Activated CD4-positive, alpha-beta T cell treated with anti-CD3 and anti-CD28 coated beads for 36 hours (primary cell): ENCODE data around the gene CEP162. TPM values are rescaled to one million over a fixed set of nuclear protein-coding genes. Genes with fewer than 3 reads are reported as not detected.
"Not testable (repeated sequence)": the region's sequence is repeated elsewhere in the genome, so short reads cannot be mapped to it uniquely, and the experiment has no call there.

Experiments used
- ATAC-seq: fragments of 200-7000 bp; cut with Tn5 transposase; one replicate; pipeline ENCODE4 v1.10.0; 2021; ENCODE audit warnings: mild to moderate bottlenecking, moderate library complexity
- CTCF ChIA-PET: fragments of 350-600 bp; sonication (Branson Sonifier 250); formaldehyde crosslinking; loops from one replicate; lab custom pipeline; 2021; ENCODE audit warnings: antibody characterized with exemption; lab: Charles Lee
- POLR2A ChIA-PET: fragments of 350-600 bp; sonication (Branson Sonifier 250); formaldehyde crosslinking; loops from one replicate; lab custom pipeline; 2021; ENCODE audit warnings: antibody characterized with exemption, inconsistent platforms; lab: Charles Lee
- DNase-seq: peaks from one replicate; pipeline ENCODE4 v3.0.0-alpha.2; 2020
- H3K27ac Mint-ChIP-seq: one replicate; pipeline ENCODE4 v1.8.0; 2021; ENCODE audit warnings: mixed read lengths
- H3K27me3 Mint-ChIP-seq: one replicate; pipeline ENCODE4 v1.8.0; 2021; ENCODE audit warnings: mixed read lengths
- H3K36me3 Mint-ChIP-seq: one replicate; pipeline ENCODE4 v1.8.0; 2021; ENCODE audit warnings: low read depth, mixed read lengths
- H3K4me1 Mint-ChIP-seq: one replicate; pipeline ENCODE4 v1.8.0; 2021; ENCODE audit warnings: mixed read lengths
- H3K4me3 Mint-ChIP-seq: one replicate; pipeline ENCODE4 v1.8.0; 2021; ENCODE audit warnings: mild to moderate bottlenecking, moderate library complexity, mixed read lengths
- H3K9me3 Mint-ChIP-seq: one replicate; pipeline ENCODE4 v1.8.0; 2021; ENCODE audit warnings: low read depth, mixed read lengths
- intact Hi-C, 2 experiments: fragments of 100-400 bp; cut with DNase I in 1 of 2; cut with micrococcal nuclease in 1 of 2; formaldehyde crosslinking; loops; one replicate each; pipeline versions ENCODE4 v1.14.2 to v1.15.1; 2022 to 2024; cut with DNase I, micrococcal nuclease
- total RNA-seq, 2 experiments: library from RNA; stranded (reverse); gene quantifications; one replicate each; pipeline ENCODE4 v1.2.3, GENCODE V29; 2021

Gene CEP162
- total RNA-seq, 2 experiments from 2014 or later: 7.2 to 7.3 TPM

- H3K4me1 Mint-ChIP-seq, CTCF ChIA-PET, H3K36me3 Mint-ChIP-seq, H3K9me3 Mint-ChIP-seq, H3K4me3 Mint-ChIP-seq, intact Hi-C loops, ATAC-seq, H3K27me3 Mint-ChIP-seq, POLR2A ChIA-PET, DNase-seq, H3K27ac Mint-ChIP-seq: not testable (repeated sequence)
These were observed 112.4 kb downstream of the CEP162 start for GRCh38 chr6:84114933-84115594.

- POLR2A ChIA-PET, H3K9me3 Mint-ChIP-seq, H3K36me3 Mint-ChIP-seq, intact Hi-C loops, ATAC-seq, H3K27me3 Mint-ChIP-seq, H3K27ac Mint-ChIP-seq, H3K4me3 Mint-ChIP-seq, DNase-seq, H3K4me1 Mint-ChIP-seq, CTCF ChIA-PET: not testable (repeated sequence)
These were observed 116.1 kb downstream of the CEP162 start for GRCh38 chr6:84111351-84111750.

- Mint-ChIP-seq H3K9me3 (no peaks in the 10 kb centered on the region), H3K27me3 (peaks cover 6% of the 10 kb centered on the region), H3K4me1 (no peaks in the 10 kb centered on the region), H3K4me3 (no peak overlapping the region), H3K36me3 (no peaks in the 10 kb centered on the region), H3K27ac (no peak overlapping the region)
- CTCF ChIA-PET: no interaction called here
- ATAC-seq: no peak
- no peak for DNase-seq
- intact Hi-C loops: no loop called here
- POLR2A ChIA-PET: no interaction called here
These were observed 119.9 kb downstream of the CEP162 start for GRCh38 chr6:84107495-84107894.

GRCh38 chr6:84105215-84105924 is 122.1 kb downstream of the CEP162 start:
- H3K9me3 Mint-ChIP-seq, POLR2A ChIA-PET, H3K4me3 Mint-ChIP-seq, H3K36me3 Mint-ChIP-seq, H3K4me1 Mint-ChIP-seq, DNase-seq, intact Hi-C loops, ATAC-seq, H3K27ac Mint-ChIP-seq, H3K27me3 Mint-ChIP-seq, CTCF ChIA-PET: not testable (repeated sequence)

- DNase-seq: no peak
- no peak overlapping the region for H3K27ac Mint-ChIP-seq
- ChIA-PET CTCF (interaction anchor here (0.6 kb wide), 1 partner anchor 21 kb away, joined by 3 read pairs; no protein-coding TSS in a partner anchor), POLR2A (interaction anchor here (0.6 kb wide), 1 partner anchor 29 kb away, joined by 3 read pairs; no protein-coding TSS in a partner anchor)
- no peaks in the 10 kb centered on the region for H3K36me3 Mint-ChIP-seq
- intact Hi-C loops: no loop called here
- no peaks in the 10 kb centered on the region for H3K9me3 Mint-ChIP-seq
- H3K4me3 Mint-ChIP-seq: no peak overlapping the region
- H3K4me1 Mint-ChIP-seq: no peaks in the 10 kb centered on the region
- peaks cover 8% of the 10 kb centered on the region for H3K27me3 Mint-ChIP-seq
- no peak for ATAC-seq
These were observed 124.4 kb downstream of the CEP162 start for GRCh38 chr6:84103029-84103428.

GRCh38 chr6:84095156-84095555 is 132.3 kb downstream of the CEP162 start:
- H3K27me3 Mint-ChIP-seq: peaks cover 2% of the 10 kb centered on the region
- intact Hi-C loops: no loop called here
- no peaks in the 10 kb centered on the region for H3K36me3 Mint-ChIP-seq
- ChIA-PET POLR2A (no interaction called here), CTCF (no interaction called here)
- ATAC-seq: no peak
- no peaks in the 10 kb centered on the region for H3K4me1 Mint-ChIP-seq
- DNase-seq: no peak
- H3K27ac Mint-ChIP-seq: no peak overlapping the region
- no peaks in the 10 kb centered on the region for H3K9me3 Mint-ChIP-seq
- no peak overlapping the region for H3K4me3 Mint-ChIP-seq

GRCh38 chr6:84093441-84094435 is 133.7 kb downstream of the CEP162 start:
- ChIA-PET CTCF (no interaction called here), POLR2A (no interaction called here)
- Mint-ChIP-seq H3K36me3 (no peaks in the 10 kb centered on the region), H3K4me1 (no peaks in the 10 kb centered on the region), H3K27me3 (peaks cover 2% of the 10 kb centered on the region), H3K9me3 (no peaks in the 10 kb centered on the region), H3K4me3 (no peak overlapping the region), H3K27ac (no peak overlapping the region)
- ATAC-seq: no peak
- intact Hi-C loops: no loop called here
- DNase-seq: no peak

- Mint-ChIP-seq H3K4me1 (no peaks in the 10 kb centered on the region), H3K27ac (no peak overlapping the region), H3K9me3 (no peaks in the 10 kb centered on the region), H3K36me3 (no peaks in the 10 kb centered on the region), H3K4me3 (no peak overlapping the region), H3K27me3 (peaks cover 7% of the 10 kb centered on the region)
- no peak for ATAC-seq
- DNase-seq: no peak
- intact Hi-C loops: no loop called here
- ChIA-PET POLR2A (no interaction called here), CTCF (no interaction called here)
These were observed 137.9 kb downstream of the CEP162 start for GRCh38 chr6:84089552-84089951.

- CTCF ChIA-PET: no interaction called here
- no peak for ATAC-seq
- Mint-ChIP-seq H3K27me3 (peaks cover 9% of the 10 kb centered on the region), H3K27ac (no peak overlapping the region), H3K36me3 (no peaks in the 10 kb centered on the region), H3K4me3 (no peak overlapping the region), H3K4me1 (no peaks in the 10 kb centered on the region), H3K9me3 (no peaks in the 10 kb centered on the region)
- intact Hi-C loops: no loop called here
- POLR2A ChIA-PET: no interaction called here
- DNase-seq: no peak
These were observed 138.4 kb downstream of the CEP162 start for GRCh38 chr6:84089081-84089480.

- Mint-ChIP-seq H3K4me1 (no peaks in the 10 kb centered on the region), H3K9me3 (no peaks in the 10 kb centered on the region), H3K4me3 (no peak overlapping the region), H3K36me3 (no peaks in the 10 kb centered on the region), H3K27ac (no peak overlapping the region), H3K27me3 (peaks cover 9% of the 10 kb centered on the region)
- POLR2A ChIA-PET: no interaction called here
- ATAC-seq (no peak), DNase-seq (no peak)
- intact Hi-C loops: no loop called here
- CTCF ChIA-PET: no interaction called here
These were observed 140.7 kb downstream of the CEP162 start for GRCh38 chr6:84086545-84087429.

- H3K27me3 Mint-ChIP-seq: peaks cover 10% of the 10 kb centered on the region
- H3K27ac Mint-ChIP-seq: no peak overlapping the region
- ChIA-PET POLR2A (no interaction called here), CTCF (no interaction called here)
- DNase-seq (no peak), ATAC-seq (no peak)
- no peaks in the 10 kb centered on the region for H3K4me1 Mint-ChIP-seq
- intact Hi-C loops: no loop called here
- no peaks in the 10 kb centered on the region for H3K9me3 Mint-ChIP-seq
- no peak overlapping the region for H3K4me3 Mint-ChIP-seq
- H3K36me3 Mint-ChIP-seq: no peaks in the 10 kb centered on the region
These were observed 141.4 kb downstream of the CEP162 start for GRCh38 chr6:84086056-84086455.
